Naive B cell (primary cell): ENCODE results near the gene GALNT1. TPM values are rescaled to one million over a fixed set of nuclear protein-coding genes. Genes with fewer than 3 reads are reported as not detected.

Experiments used
- ATAC-seq, 2 donors: fragments of 150-1000 bp; cut with Tn5 transposase; 2 replicates each; pipeline ENCODE4 v1.10.0; 2021; ENCODE audit warnings: low read depth in 2 of 2, mild to moderate bottlenecking in 2 of 2, moderate library complexity in 2 of 2
- DNase-seq: peaks from one replicate; pipeline ENCODE4 v3.0.0; 2022
- H3K27ac Mint-ChIP-seq, 6 donors: one replicate each; pipeline ENCODE4 v1.8.0; 2020 to 2022; ENCODE audit warnings: mild to moderate bottlenecking in 6 of 6, mixed read lengths in 6 of 6, moderate library complexity in 5 of 6, inconsistent platforms in 2 of 6
- H3K27me3 Mint-ChIP-seq, 3 donors: one replicate each; pipeline ENCODE4 v1.8.0; 2021 to 2022; ENCODE audit warnings: mixed read lengths in 3 of 3, mild to moderate bottlenecking in 1 of 3
- H3K36me3 Mint-ChIP-seq, 2 donors: one replicate each; pipeline ENCODE4 v1.8.0; 2020 to 2022; ENCODE audit warnings: mixed read lengths in 2 of 2, inconsistent platforms in 1 of 2, mild to moderate bottlenecking in 1 of 2
- H3K4me1 Mint-ChIP-seq, 3 donors: one replicate each; pipeline ENCODE4 v1.8.0; 2020 to 2022; ENCODE audit warnings: mixed read lengths in 3 of 3, inconsistent platforms in 1 of 3, mild to moderate bottlenecking in 1 of 3, moderate library complexity in 1 of 3
- H3K4me3 Mint-ChIP-seq, 8 donors: one replicate each; pipeline ENCODE4 v1.8.0; 2020 to 2022; ENCODE audit warnings: mild to moderate bottlenecking in 8 of 8, mixed read lengths in 8 of 8, moderate library complexity in 8 of 8, inconsistent platforms in 2 of 8
- H3K9me3 Mint-ChIP-seq, 7 donors: one replicate each; pipeline ENCODE4 v1.8.0; 2020 to 2022; ENCODE audit warnings: mixed read lengths in 7 of 7, mild to moderate bottlenecking in 5 of 7, inconsistent platforms in 2 of 7, moderate library complexity in 1 of 7
- polyA plus RNA-seq, 6 donors: library from polyadenylated mRNA; unstranded; fragments of 300-500 nt; fragmentation: Illumina TruSeq; gene quantifications; one replicate each; pipeline ENCODE4 v1.2.3, GENCODE V29; 2021; ENCODE audit warnings: low read depth in 6 of 6

GALNT1 gene
- polyA plus RNA-seq, 6 donors from 2014 or later, result 34.3 to 72.5 (median 42.7) TPM

DNA sequence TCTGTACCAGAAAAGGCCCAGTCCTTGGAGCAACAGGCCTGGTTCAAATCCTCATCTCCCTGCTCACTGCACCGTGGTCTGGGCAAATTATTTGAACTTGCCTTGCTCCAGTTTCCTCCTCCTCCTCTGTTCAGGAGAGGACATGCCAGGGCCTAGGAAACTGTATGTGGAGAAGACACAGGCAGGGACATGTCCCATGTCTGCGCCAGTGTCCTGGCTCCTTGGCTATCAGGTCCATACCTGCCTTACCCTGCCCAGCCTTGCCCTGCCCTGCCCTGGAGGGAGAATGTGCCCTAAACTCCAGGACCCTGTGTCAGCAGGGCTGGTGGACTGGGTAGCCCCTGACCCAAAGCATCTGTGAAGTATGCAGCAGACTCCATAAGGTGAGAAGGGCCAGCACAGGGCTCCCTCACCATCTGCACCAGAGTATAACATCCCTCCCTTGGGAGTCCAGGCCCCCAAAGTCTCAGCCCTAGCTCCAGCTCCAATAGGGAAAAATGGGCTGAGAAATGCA lies 165.3 kb downstream of the GALNT1 start:
- no peak overlapping the region for H3K4me3 Mint-ChIP-seq
- peaks cover 9 to 13% (median 9%) of the 10 kb centered on the region in 3 donors for H3K27me3 Mint-ChIP-seq
- no peak for DNase-seq
- ATAC-seq, result no peak
- H3K4me1 Mint-ChIP-seq, result no peaks in the 10 kb centered on the region
- no peak overlapping the region for H3K27ac Mint-ChIP-seq
- H3K9me3 Mint-ChIP-seq, result peaks cover 3 to 22% (median 7%) of the 10 kb centered on the region in 7 donors
- peaks cover 0 to 15% of the 10 kb centered on the region in 2 donors for H3K36me3 Mint-ChIP-seq

DNA sequence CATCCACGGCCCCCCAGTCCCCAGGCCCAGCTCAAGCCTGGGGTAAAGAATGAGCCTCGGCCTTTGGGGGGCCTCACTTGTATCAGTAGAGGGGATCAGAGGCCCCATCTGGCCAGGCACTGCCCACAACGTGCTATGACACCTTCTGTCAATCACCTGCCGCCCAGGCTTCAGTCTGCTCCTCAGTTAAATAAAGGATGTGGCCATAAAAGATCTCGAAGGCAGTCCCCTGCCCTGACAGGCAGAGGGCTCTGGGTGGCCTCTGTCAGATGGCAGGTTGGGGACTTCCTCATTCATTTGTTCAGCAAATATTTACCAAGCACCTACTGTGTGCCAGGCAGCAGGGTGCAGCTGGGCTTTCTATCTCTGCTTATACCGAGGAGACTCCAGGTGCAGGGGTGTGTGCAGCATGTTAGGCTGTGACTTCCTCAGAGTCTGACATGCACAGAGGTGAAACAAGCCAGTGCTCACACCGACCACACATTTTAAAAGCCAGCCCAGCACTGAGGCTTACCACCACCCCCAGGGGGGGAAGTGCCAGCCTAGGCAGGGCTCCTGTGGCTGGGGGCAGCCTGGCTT lies 166.4 kb downstream of the GALNT1 start:
- Mint-ChIP-seq H3K36me3 (peaks cover 0 to 15% of the 10 kb centered on the region in 2 donors), H3K4me1 (no peaks in the 10 kb centered on the region), H3K9me3 (peaks cover 3 to 22% (median 7%) of the 10 kb centered on the region in 7 donors), H3K27me3 (peaks cover 9 to 14% (median 13%) of the 10 kb centered on the region in 3 donors), H3K27ac (peak overlapping the region in 1 of 6 donors; percentile 37), H3K4me3 (no peak overlapping the region)
- DNase-seq (no peak), ATAC-seq (no peak)

- Mint-ChIP-seq H3K9me3 (peaks cover 3 to 18% (median 7%) of the 10 kb centered on the region in 7 donors), H3K36me3 (peaks cover 0 to 15% of the 10 kb centered on the region in 2 donors), H3K27me3 (peaks cover 10 to 18% (median 15%) of the 10 kb centered on the region in 3 donors), H3K4me3 (no peak overlapping the region), H3K27ac (no peak overlapping the region), H3K4me1 (no peaks in the 10 kb centered on the region)
- ATAC-seq (no peak), DNase-seq (no peak)
These were observed 168.2 kb downstream of the GALNT1 start for GRCh38 chr18:35749701-35750100.

DNA sequence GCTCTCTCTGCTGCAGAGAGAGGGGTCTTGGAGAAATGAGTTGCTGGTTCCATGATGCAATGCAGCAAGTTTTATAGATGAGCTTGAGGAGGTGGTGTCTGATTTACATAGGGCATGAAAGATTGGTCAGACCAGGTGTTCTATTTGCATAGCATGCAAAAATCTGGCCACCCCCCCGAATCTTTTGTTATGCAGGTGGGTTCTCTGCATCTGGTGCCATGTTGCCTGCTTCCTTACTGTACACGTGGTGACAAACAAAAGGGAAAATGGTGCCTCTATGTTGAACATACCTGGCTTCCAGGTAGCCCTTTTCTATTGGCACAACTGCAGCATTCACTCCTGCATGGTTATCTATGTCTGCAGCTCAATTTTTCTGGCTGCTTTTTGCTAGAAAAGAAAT lies 169.4 kb downstream of the GALNT1 start:
- Mint-ChIP-seq H3K36me3 (peaks cover 0 to 7% of the 10 kb centered on the region in 2 donors), H3K9me3 (peaks cover 0 to 6% (median 0%) of the 10 kb centered on the region in 7 donors), H3K27ac (no peak overlapping the region), H3K4me3 (no peak overlapping the region), H3K27me3 (peaks cover 15 to 22% (median 20%) of the 10 kb centered on the region in 3 donors), H3K4me1 (no peaks in the 10 kb centered on the region)
- ATAC-seq (no peak), DNase-seq (no peak)

DNA sequence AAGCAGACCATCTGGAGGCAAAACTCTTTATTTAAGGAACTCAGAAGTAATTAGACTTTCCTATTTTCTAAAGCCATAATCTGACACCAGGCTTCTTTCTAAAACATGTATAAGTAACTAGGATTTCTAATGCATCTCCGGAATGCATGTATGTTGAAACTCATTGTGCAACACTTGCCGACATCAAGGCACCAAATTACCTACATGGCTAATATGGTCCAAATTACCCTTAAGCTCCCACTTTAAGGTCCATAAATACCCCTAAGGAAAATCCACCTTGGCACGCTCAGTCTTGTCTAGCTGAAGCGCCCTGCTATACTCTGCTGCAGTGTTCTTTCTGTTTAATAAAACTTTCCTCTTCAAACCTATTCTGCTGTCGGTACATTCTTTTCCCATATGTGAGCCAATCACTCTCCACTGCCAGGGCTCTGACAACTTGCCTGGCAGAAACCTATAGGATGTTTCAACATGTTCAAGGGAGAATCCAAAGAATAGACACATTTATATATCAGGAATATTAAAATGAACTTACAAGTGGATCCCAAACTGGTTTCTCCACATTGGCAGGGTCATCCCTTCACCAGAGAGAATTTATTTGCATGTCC lies 171.9 kb downstream of the GALNT1 start:
- no peak overlapping the region for H3K27ac Mint-ChIP-seq
- peaks cover 27 to 31% (median 28%) of the 10 kb centered on the region in 3 donors for H3K27me3 Mint-ChIP-seq
- no peak for ATAC-seq
- H3K4me3 Mint-ChIP-seq, result no peak overlapping the region
- no peak for DNase-seq
- H3K9me3 Mint-ChIP-seq, result peaks cover 0 to 9% (median 4%) of the 10 kb centered on the region in 7 donors
- H3K4me1 Mint-ChIP-seq, result no peaks in the 10 kb centered on the region
- H3K36me3 Mint-ChIP-seq, result no peaks in the 10 kb centered on the region

GRCh38 chr18:35754464-35754863 lies 172.9 kb downstream of the GALNT1 start:
- peaks cover 34 to 36% (median 35%) of the 10 kb centered on the region in 3 donors for H3K27me3 Mint-ChIP-seq
- DNase-seq (no peak), ATAC-seq (no peak)
- H3K27ac Mint-ChIP-seq, result no peak overlapping the region
- no peaks in the 10 kb centered on the region for H3K36me3 Mint-ChIP-seq
- H3K4me3 Mint-ChIP-seq, result no peak overlapping the region
- peaks cover 0 to 9% (median 4%) of the 10 kb centered on the region in 7 donors for H3K9me3 Mint-ChIP-seq
- H3K4me1 Mint-ChIP-seq, result no peaks in the 10 kb centered on the region

DNA sequence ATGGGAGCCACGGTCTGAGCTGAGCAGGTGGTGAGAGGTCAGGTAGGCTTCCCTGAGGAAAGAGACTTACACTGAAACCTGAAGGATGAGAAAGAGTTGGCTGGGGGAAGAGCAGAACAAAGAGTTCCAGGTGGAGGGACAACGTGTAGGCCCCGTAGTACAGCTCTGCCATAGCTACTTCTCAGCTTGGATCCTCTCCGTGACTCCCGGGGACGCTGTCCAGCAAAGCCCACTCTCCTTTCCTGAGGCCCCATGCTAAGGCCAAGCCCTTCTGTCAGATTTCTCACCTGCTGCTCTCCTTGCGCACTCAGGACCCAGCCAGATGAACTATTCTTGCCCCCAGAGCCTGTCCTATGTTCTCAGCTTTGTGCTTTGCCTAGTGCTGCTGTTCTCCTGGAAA lies 173.8 kb downstream of the GALNT1 start:
- DNase-seq, result no peak
- Mint-ChIP-seq H3K4me3 (no peak overlapping the region), H3K36me3 (no peaks in the 10 kb centered on the region), H3K9me3 (peaks cover 0 to 9% (median 4%) of the 10 kb centered on the region in 7 donors), H3K4me1 (no peaks in the 10 kb centered on the region), H3K27me3 (peaks cover 40 to 43% (median 42%) of the 10 kb centered on the region in 3 donors), H3K27ac (peak overlapping the region in 1 of 6 donors; percentile 13)
- ATAC-seq, result no peak

- H3K36me3 Mint-ChIP-seq, result no peaks in the 10 kb centered on the region
- H3K4me3 Mint-ChIP-seq, result no peak overlapping the region
- ATAC-seq, result peak in 1 of 2 donors; percentile 69
- H3K27me3 Mint-ChIP-seq, result peaks cover 40 to 43% (median 43%) of the 10 kb centered on the region in 3 donors
- no peaks in the 10 kb centered on the region for H3K4me1 Mint-ChIP-seq
- H3K27ac Mint-ChIP-seq, result no peak overlapping the region
- H3K9me3 Mint-ChIP-seq, result peaks cover 0 to 9% (median 4%) of the 10 kb centered on the region in 7 donors
- peak; percentile 60 for DNase-seq
These were observed 175.1 kb downstream of the GALNT1 start for GRCh38 chr18:35756506-35757117.

Other genes with a start within 250 kb of the GALNT1 start
- gene ZNF24, start 237.3 kb upstream of the GALNT1 start, polyA plus RNA-seq, result 100 to 1,000 TPM in 5 of 6 donors, 10 to 100 TPM in 1; 73.9 to 137 (median 118) TPM
- gene ZNF396, start 204.4 kb upstream of the GALNT1 start, polyA plus RNA-seq, result under 1 TPM in 4 of 6 donors, not detected in 2; 0.21 to 0.90 (median 0.66) TPM
- gene INO80C, start 83.8 kb upstream of the GALNT1 start, polyA plus RNA-seq, result 10 to 100 TPM; 30.6 to 49.1 (median 34.2) TPM